Activated CD4-positive, CD25-positive, alpha-beta regulatory T cell treated with anti-CD3 and anti-CD28 coated beads, Interleukin-2, amount 50 U/mL, for 24 hours (primary cell): Measurements from ENCODE around the gene LTBR.

Source experiments
- ATAC-seq, 2 donors: fragments of 150-1000 bp; cut with Tn5 transposase; one replicate each; pipeline ENCODE4 v1.10.0; 2021; ENCODE audit warnings: mild to moderate bottlenecking in 1 of 2, moderate library complexity in 1 of 2

The LTBR gene

GRCh38 chr12:6368906-6369525 is 14.9 kb upstream of the LTBR start:
- no peak for ATAC-seq

- ATAC-seq: no peak
Measured at GRCh38 chr12:6369916-6370575, 13.9 kb upstream of the LTBR start.

GRCh38 chr12:6370576-6370935 is 13.4 kb upstream of the LTBR start:
- ATAC-seq: no peak

- ATAC-seq: no peak
Measured at GRCh38 chr12:6370994-6371754, 12.8 kb upstream of the LTBR start.

- ATAC-seq: peak; percentile 16 to 21
Measured at GRCh38 chr12:6372403-6373003, 11.5 kb upstream of the LTBR start.

GRCh38 chr12:6373022-6373787 is 10.8 kb upstream of the LTBR start:
- no peak for ATAC-seq

DNA sequence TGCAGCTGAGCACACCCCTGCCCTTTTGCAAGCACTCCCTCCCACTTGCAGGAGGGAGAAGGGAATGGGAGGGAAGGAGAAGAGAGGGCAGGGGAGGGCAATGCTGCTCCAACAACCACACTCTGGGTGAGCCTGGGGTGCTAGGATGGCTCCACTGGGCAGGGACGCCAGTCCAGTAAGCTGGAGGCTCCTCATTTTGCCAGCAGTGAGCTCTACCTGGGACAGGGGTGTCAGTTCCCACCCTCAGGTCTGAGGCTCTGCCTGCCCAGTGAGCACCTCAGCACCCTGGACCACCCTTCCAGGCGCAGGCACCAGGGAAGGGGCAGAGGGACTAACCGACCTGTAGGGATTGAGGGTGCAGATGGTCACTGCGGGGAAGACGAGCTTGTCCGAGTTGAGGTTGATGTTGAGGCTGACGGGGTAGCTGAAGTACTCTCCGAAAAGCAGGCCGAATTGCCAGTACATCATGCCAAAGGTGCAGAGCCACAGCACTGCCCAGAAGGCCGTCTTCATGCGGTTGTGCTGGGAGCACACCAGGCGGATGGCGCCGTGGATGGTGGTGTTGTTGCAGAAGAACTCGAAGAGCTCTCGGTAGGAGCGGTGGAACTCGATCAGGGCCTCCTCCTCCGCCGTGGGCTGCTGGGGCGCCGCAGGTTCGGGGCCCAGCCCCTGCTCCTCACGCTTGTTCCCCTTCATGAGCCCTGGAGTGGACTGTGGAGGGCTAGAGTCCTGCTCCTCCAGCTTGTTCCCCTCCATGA is 9.8 kb upstream of the LTBR start:
- ATAC-seq: no peak

GRCh38 chr12:6374786-6375160 is 9.2 kb upstream of the LTBR start:
- no peak for ATAC-seq

DNA sequence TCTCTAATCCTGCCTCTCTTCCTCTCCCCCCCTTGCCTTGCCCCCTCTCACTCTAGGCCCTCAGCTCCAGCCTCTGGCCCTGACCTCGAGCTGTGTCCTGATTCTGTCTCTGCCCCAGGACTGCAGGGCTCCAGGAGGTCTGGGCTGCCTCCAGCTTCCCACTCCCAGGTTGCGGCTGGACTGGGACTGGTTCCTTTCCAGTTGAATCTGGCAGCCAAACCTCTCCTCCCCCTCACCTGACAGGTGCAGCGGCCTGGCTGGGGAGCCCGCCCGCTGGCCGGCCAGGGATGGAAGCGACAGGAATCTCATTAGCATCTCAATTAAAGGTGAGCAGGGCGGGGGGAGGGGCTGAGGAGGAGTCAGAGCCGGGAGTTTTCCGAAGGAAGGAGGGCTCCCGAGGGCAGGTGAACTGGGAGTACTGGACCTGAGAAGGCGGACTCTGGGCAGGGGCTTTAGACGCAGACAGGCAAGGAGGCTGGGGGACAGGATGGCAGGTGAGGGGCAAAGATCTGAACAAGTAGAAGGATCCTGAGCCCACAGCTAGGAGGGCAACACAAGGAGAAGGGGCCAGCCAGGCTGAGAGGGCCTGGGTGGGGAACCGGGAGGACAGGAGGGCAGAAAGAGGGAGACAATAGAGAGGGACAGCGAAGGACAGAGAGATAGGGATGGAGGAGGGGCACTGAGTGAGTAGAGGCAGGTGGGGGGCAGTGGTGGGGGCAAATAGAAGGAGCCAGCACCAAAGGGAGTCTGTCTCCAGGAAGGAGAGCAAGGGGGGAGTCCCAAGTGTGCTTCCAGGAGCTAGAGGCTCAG is 8.5 kb upstream of the LTBR start, which contains the start of gene SCNN1A:
SCNN1A (minus strand) TSS at position 295 of the 810 bp plus-strand sequence. CDS start 780 bp downstream, outside the sequence.
- no peak for ATAC-seq

- ATAC-seq: no peak
Measured at GRCh38 chr12:6376079-6376869, 7.7 kb upstream of the LTBR start.

GRCh38 chr12:6376870-6377666 is 6.9 kb upstream of the LTBR start:
- no peak for ATAC-seq

DNA sequence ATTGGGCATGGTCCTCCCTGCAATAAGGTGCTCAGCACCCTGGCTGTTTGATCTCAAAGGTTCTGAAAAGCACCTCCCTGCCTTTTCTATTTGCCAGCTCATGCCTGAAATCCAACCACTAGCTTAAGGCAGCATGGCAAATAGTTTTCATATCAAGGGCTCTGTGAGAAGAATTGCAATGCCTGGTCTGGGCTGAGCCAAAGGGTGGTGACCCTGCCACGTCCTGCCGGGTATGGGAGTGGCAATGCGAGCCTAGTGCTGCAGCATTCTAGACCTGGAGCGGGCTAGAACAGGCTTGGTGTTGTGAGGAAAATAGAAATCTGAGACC is 6.3 kb upstream of the LTBR start:
- ATAC-seq: no peak

GRCh38 chr12:6378709-6379472 is 5.1 kb upstream of the LTBR start:
- ATAC-seq: no peak

DNA sequence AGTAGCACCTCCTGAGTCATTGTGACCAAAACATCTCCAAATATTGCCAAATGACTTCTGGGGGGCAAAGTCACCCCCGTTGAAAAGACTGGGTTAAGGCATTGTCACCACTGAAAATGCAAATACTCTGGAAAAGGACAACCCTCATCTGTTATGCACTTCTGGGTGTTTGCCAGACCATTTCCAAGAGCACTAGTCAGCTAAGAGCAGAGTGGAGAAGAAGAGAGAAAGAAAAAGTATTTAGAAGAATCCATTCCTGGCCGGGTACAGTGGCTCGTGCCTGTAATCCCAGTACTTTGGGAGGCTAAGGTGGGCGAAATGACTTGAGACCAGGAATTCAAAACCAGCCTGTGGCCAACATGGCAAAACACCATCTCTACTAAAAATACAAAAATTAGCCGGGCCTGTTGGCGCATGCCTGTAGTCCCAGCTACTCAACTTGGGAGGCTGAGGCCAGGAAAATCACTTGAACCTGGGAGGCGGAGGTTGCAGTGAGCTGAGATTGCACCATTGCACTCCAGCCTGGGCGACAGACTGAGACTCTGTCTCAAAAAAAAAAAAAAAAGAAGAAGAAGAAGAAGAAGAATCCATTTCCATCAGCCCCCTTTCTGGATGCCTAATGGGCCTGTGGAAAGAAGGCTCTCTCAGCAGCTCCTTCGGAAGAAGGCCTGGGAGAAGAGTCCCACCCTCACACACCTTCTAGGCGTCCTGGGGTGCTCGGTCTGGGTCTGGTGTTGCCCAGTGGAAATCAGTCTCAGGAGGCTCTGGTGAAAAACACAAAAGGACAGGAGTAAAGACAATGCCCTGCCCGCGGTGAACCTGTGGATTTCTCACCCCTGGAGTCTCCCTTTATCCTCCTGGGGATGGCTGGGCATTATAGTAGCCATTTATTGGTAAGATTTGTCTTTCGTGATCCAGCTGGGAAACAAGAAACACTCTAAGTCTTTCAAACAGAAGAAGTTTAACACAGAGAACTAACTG is 3.5 kb upstream of the LTBR start:
- ATAC-seq: no peak

DNA sequence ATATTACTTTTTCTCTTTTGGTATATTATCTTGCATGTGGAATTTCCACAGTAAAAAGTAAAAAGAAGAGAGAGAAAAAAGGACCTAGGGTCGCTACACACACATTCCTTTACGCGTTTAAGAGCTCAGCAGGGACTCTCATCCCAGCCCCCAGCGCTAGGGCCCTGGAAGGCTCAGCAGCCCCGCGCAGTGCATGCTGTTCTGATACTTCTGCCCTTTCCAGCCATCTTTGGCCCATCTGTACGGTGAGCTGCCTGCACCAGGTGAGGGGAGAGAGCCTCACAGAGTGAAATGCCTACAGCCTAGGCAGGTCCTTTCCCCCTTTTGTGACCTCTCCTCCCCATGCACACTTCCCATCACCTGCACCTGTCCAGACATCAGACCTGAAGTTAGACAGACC is 1.6 kb upstream of the LTBR start:
- ATAC-seq: no peak

- ATAC-seq: no peak
Measured at GRCh38 chr12:6382982-6383381, 980 bp upstream of the LTBR start.
